GM03348 (cell line): ENCODE results near the gene DEDD2.

Experiments used
- DNase-seq: peaks from one replicate; pipeline ENCODE4 v3.0.0; 2012; ENCODE audit warnings: low spot score

The DEDD2 gene

DNA sequence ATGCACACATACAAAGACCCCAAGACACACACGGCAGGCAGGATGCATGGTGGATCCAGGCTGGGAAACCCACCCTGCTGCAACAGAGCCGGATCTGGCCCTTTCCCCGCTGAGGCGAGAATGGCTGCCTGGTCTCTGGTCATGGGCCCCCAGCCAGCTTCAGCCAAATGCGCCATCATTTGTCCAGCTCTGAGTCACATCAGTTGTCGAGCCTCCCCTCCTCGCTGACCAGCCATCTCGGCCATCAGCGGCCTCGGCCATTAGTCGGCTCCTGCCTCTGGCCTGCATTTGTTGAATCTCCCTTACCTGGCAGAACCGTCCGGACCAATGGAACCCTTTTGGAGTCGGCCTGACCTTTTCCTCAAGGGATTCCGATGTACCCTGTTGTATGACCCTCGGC lies 46.8 kb downstream of the DEDD2 start:
- DNase-seq = no peak

GRCh38 chr19:42169486-42170413 lies 47.7 kb downstream of the DEDD2 start:
- no peak for DNase-seq

DNA sequence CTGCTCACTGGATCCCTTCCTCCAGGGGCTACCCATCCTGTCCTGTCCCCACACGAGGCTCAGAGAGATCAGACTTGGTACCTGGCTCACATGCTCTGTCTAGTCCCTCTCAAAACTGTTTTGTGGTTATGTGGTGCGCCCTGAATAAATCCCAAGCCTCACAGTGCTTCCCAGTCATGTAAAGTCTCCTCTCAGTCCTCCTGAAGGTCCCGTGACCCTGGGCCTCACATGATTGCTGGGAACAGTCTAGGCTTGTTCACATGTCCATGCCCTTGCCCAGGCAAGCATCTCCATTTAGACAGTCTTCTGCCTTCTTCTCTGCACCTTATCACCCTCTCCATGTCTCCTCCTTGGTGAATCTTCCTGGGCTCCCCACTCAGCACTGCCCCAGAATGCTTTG lies 49.3 kb downstream of the DEDD2 start:
- DNase-seq = no peak

DNA sequence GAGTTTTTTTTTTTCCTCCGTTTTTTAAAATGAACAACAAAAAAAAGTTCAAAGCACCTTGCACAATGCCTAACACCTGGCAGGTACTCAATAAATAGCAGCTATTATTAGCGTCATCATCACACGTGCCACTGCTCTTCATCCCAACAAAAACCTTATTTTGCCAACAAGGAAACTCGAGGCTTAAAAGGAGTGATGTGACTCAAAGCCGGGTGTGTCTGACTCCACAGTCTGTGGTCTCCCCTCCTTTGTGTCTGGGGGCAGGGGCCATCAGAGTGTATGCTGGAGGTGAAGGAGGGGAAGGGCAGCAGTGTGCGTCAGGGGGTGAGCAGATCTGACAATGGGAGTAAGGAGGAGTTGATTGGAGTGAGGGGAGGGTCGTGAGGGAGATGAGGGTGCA lies 51.2 kb downstream of the DEDD2 start:
- no peak for DNase-seq

DNA sequence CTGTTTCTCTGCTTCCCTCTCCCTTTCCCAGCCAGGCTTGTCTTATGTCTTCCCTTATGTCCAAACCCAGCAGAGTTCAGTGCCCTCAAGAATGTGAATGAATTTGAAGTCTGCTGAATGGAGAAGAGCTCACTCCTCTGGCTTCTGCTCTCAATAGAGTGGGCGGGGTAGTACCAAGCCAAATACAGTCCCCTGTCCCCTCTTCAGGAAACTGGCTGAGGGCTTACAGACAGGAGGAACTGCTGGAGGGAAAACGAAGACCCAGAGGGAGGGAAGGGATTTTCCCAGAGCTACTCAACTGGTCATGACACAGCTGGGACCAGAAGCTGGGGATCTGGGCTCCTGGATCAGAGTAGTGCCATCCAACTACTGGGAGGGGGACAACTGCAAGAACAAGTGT lies 52.3 kb downstream of the DEDD2 start:
- DNase-seq = no peak

GRCh38 chr19:42161616-42162263 lies 55.7 kb downstream of the DEDD2 start:
- no peak for DNase-seq

DNA sequence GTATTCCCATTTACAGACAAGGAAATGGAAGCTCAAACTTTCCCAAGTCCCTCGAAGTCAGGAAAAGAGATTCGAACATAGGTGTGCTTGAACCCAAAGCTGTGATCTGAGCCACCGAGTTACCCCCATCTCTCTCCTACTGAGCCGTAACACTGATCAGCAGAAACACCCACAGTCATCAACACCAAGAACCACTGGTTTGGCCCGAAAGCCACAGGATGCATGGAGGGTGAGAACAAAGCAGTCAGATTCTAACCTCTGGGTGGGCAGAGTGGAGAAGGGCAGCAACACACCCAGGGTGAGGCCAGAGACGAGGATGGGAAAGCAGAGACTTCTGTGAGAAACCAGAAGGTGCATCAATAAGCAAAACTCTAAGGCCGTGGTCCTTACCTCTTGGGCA lies 57.5 kb downstream of the DEDD2 start:
- no peak for DNase-seq

GRCh38 chr19:42158926-42159325 lies 58.6 kb downstream of the DEDD2 start:
- no peak for DNase-seq

DNA sequence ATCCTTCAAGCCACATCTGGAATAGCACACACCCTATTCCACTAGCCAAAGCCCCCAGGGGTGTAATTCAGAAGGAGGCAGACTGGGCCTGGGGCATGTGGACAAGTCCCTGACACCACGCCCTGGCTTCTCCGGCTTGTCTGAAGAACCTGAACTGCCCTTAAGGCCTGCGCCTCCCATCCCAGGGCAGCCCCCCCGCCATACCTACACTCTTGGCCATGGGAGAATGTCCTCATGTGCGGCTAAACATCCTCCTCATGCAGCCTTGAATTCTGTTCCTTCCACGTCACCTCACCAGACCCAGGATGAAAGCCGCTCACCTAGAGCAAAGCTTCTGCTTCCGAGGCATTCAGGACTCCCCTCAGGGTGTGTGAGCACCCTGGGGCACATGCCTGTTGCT lies 60.9 kb downstream of the DEDD2 start:
- no peak for DNase-seq

- no peak for DNase-seq
Observed at GRCh38 chr19:42155796-42156195, 61.7 kb downstream of the DEDD2 start.

DNA sequence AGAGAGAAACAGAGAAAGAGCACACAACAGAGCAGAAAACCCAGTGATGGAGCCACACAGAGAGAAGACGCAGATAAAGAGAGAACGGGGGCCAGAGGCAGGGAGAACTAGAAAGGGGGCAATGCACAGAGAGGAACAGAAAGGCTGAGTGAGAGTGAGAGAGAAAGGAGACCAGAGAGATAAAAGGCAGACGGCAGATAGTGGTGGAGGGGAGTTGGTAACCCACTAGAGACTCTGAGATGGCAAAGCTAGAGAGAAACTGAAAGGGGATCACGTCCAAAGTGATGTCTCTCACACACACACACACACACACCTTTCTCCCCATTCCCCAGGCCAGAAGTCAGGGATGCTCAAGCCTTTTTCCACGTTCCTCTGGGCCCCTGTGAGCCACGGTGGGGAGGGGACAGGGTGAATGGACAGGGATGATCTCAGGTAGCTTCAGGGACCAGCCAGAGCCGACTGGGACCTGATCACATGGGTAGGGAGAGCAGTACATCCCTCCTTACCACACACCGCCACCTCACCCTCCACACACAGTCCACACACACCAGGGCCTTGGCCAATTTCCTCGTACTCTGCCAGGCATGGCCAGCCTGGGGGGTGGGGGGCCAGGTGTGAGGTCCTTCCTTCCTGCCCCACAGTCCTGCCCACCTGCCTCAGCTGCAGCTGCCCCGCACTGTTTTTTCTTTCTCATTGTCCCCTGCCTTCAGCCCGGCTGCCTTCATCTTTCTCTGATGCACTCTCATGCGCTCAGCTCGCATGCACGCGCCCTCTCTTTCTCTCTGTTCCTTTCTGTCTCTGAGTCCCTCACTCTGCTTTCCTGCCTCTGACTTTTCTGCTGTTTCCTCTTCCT lies 62.8 kb downstream of the DEDD2 start:
- no peak for DNase-seq

DNA sequence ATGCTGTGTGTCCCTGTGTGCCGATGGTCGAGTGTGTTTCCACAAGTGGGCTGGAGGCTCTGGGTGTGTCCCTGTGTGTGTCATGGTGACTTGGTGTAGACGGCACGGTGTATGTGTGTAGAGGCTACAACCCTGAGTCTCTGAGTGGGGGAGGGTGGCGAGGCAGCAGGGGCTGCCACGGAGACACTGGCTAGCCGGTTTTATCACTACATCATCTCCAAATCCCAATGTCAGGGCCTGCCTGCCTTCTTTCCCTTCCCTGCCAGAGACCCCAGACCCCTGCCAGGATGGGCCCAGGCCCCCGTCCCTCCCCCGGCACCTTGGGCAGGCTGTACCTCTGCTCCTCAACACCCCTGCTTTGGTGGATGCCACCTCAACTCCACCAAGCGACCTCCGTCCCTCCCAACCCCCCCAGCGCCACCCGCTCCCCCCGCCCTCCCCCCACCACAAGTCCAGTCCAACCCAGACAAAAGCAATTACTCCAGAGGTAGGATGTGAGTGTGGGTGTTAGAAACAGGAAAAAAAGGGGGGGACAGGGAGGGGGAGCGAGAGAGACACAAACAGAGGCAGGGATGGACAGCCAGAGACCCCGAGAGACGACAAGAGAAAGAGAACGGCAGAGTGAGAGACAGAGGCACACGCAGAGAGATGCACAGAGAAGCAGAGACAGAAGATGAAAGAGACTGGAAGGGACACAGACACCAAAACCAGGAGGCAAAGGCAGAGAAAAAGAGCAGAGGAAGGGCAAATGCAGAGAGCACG lies 63.6 kb downstream of the DEDD2 start:
- no peak for DNase-seq

GRCh38 chr19:42152910-42153671 lies 64.4 kb downstream of the DEDD2 start:
- no peak for DNase-seq

DNA sequence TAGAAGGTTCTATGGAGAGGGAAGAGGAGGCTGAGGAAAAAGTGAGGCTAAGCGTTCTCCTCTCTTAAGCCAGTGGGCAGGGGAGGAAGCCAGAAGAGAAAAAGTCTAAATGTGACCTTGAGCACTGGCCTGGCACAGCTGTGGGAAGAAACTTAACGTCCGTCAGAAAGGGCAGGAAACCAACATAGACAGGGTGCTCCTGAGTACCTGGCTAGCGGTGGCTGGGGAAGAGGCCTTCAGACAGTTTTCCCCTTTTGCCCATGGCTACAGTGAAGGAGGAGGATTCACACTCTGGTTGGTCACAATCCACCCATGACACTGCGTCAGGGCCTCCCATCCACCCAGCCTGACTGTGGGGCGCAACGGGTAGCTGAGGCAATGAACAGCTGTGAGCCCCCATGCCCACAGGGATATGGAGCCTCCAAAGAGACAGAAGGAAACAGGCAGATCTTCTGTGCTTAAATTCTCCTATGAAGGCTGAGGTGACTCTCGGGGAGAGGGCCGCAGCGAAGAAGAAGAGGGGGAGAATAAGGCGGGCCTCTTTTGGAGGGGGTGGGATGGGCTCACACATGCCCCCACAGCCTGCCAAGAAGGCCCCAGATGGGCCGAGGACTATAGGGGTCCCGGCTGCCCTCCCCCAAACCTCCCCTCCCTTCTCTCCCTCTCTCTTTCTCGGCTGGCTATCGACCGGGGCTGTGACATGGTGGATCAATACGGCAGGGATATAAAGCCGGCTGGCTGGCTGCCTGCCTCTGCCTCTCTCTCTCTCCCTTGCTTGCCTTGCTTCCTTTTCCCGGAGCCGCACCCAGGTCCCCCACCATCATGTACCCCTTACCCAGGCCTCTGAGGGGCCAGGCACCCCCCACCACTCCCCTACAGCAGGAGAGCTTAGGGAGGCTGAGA lies 65.4 kb downstream of the DEDD2 start:
- DNase-seq = no peak

- no peak for DNase-seq
Observed at GRCh38 chr19:42150911-42151361, 66.5 kb downstream of the DEDD2 start.

DNA sequence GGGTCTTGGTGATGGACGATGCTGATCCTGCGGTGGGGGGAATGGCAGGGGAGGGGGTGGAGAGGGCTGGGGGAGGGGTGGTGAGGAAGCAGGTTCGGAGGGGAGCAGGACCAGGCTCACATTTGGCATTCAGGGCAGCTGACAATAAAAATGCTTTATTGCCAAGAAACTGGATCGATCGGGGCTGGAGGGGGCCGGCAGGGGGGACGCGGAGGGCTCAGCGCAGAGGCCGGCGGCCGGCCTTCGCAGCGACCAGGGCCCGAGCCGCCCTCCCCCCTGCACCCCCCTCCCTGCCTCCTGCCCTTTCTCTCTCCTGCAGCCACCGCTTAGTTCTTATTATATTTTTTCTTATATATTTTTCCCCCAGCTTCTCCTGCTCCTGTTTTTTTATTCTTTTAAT lies 67.1 kb downstream of the DEDD2 start:
- DNase-seq = no peak

- DNase-seq = no peak
Observed at GRCh38 chr19:42149447-42150202, 67.9 kb downstream of the DEDD2 start.
